NT2/D1 (cell line): ENCODE measurements around the gene BEND7.

Experiments used
- SUZ12 ChIP-seq: IDR thresholded peaks from 2 replicates; pipeline ENCODE4 v1.6.1; 2011; ENCODE audit not compliant: insufficient read length, insufficient read depth; ENCODE audit errors: extremely low read depth
- YY1 ChIP-seq: IDR thresholded peaks from 2 replicates; pipeline ENCODE4 v1.6.1; 2011; ENCODE audit not compliant: insufficient read length, insufficient read depth
- ZNF274 ChIP-seq: IDR thresholded peaks from 2 replicates; pipeline ENCODE4 v1.6.1; 2011; ENCODE audit warnings: mild to moderate bottlenecking, low read depth, low read length

DNA sequence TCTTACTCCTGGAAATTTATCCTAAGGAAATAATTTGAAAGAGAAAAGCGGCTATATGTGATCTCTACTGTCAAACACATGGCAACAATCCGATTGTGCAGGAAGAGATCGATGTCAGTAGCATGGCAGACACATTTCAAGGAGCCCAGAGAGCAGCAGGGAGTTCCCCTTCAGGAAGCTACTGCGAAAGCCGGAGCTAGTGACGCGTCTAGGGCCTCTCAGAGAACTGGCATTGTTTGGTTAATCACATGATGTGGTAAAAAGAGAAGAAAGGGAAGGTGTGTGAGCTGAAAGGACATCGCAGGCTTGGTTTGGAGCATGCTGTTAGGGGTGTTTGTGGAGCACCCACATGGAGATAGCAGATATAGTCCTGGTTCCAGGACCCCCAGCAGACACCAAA, 74.9 kb downstream of the BEND7 start:
- no peak for TF ChIP-seq YY1
- TF ChIP-seq ZNF274 = no peak
- no peak for TF ChIP-seq SUZ12
